Measurements from ENCODE around the gene TNS1. TPM values are rescaled to one million over a fixed set of nuclear protein-coding genes. Genes with fewer than 3 reads are reported as not detected.

Gene TNS1
- total RNA-seq, 1 donor from 2014 or later: 828 TPM

DNA sequence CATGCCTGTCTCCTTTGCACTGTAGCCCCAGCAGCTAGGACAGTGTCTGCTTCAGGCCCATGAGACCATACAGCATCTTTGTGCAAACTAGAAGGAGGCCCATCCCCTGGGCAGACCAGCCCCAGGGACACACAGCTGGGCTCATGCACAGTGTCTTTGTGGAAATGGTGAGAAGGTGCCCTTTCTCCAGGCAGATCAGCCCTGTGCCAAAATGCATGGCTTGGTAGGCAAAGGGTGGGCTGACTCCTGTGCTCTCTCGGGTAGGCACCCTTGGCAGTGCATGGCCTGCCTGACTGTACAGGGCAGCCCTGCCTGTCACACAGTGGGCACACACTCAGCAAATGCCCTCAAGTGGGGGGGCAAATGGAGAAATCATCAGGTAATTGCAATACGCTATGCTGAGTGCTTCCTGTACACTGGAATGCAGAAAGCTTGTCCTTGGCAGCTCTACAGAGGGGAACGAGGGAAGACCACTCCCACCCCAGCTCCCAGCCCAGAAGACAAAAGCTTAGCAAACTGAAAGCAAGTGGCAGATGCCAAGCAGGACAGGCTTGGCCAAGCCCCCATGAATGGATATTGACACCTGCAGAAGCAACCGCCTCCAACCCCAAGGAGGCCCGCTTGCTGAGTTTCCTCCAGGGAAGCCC lies 21.6 kb downstream of the TNS1 start:
- TF ChIP-seq, protein P1, sequence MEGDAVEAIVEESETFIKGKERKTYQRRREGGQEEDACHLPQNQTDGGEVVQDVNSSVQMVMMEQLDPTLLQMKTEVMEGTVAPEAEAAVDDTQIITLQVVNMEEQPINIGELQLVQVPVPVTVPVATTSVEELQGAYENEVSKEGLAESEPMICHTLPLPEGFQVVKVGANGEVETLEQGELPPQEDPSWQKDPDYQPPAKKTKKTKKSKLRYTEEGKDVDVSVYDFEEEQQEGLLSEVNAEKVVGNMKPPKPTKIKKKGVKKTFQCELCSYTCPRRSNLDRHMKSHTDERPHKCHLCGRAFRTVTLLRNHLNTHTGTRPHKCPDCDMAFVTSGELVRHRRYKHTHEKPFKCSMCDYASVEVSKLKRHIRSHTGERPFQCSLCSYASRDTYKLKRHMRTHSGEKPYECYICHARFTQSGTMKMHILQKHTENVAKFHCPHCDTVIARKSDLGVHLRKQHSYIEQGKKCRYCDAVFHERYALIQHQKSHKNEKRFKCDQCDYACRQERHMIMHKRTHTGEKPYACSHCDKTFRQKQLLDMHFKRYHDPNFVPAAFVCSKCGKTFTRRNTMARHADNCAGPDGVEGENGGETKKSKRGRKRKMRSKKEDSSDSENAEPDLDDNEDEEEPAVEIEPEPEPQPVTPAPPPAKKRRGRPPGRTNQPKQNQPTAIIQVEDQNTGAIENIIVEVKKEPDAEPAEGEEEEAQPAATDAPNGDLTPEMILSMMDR (IDR thresholded peaks at IDR 0.05; ENCODE audit: borderline replicate concordance): no peak
- H3K27ac ChIP-seq (replicated peaks): peak overlapping the region; percentile 85

DNA sequence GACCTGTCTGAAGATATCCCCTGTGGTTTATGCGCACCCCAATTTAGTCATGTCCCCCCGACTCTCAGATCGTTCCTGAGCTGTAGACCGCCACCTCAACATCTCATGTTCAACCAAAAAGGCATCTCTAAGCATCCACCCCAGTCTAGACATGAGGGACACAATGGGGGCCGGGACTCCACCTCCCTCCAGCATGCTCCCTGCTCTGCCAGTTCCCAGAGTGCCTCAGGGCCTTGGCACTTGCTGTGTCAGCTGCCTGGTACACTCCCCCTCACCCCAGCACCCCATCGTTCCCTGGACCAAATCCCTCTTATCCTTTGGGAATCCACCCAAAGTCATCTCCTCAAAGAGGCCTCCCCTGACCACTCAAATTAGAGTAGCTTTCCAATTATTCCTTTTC lies 22.2 kb downstream of the TNS1 start:
- Histone ChIP-seq H3K4me3 (no peak overlapping the region), H3K4me1 (peaks cover 94% of the 10 kb centered on the region), H3K36me3 (no peaks in the 10 kb centered on the region), H3K9me3 (replicated peaks) (no peaks in the 10 kb centered on the region), H3K27ac (replicated peaks) (peak overlapping the region; percentile 85), H3K27me3 (ENCODE audit: low read depth) (no peaks in the 10 kb centered on the region)
- DNase-seq: no peak
- intact Hi-C loops (cut with micrococcal nuclease): no loop called here
- TF ChIP-seq, protein P1 (IDR thresholded peaks at IDR 0.05; ENCODE audit: borderline replicate concordance): no peak

More for the DNA sequence above, 21.6 kb downstream of the TNS1 start:
- intact Hi-C loops (cut with micrococcal nuclease): no loop called here
- Histone ChIP-seq H3K4me1 (peaks cover 95% of the 10 kb centered on the region), H3K27me3 (ENCODE audit: low read depth) (no peaks in the 10 kb centered on the region), H3K4me3 (no peak overlapping the region), H3K9me3 (replicated peaks) (no peaks in the 10 kb centered on the region), H3K36me3 (no peaks in the 10 kb centered on the region)
- no peak for DNase-seq

DNA sequence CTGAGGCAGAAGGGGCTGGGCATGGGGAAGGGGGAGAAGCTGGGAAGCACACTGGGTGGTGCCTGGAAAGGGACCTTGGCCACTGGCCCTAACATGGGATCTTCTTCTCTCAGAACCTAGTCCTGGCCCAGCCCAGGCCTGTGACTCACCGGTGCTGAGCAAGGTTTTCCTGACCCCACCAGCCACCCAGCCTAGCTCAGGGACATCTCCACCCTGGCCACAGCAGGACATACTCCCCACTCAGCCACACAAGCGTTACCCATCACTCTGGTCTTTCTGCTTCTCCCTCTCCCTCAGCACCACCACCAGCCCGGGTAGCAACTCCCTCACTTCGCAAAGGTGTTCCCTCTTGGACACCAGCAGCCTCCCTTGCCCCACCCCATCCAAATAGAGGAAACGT lies 22.8 kb downstream of the TNS1 start:
- intact Hi-C loops (cut with micrococcal nuclease): no loop called here
- Histone ChIP-seq H3K36me3 (no peaks in the 10 kb centered on the region), H3K9me3 (replicated peaks) (no peaks in the 10 kb centered on the region), H3K4me1 (peaks cover 97% of the 10 kb centered on the region), H3K4me3 (peak overlapping the region; percentile 73), H3K27ac (replicated peaks) (peak overlapping the region; percentile 85), H3K27me3 (ENCODE audit: low read depth) (no peaks in the 10 kb centered on the region)
- no peak for DNase-seq
- TF ChIP-seq, protein P1 (IDR thresholded peaks at IDR 0.05; ENCODE audit: borderline replicate concordance): no peak

DNA sequence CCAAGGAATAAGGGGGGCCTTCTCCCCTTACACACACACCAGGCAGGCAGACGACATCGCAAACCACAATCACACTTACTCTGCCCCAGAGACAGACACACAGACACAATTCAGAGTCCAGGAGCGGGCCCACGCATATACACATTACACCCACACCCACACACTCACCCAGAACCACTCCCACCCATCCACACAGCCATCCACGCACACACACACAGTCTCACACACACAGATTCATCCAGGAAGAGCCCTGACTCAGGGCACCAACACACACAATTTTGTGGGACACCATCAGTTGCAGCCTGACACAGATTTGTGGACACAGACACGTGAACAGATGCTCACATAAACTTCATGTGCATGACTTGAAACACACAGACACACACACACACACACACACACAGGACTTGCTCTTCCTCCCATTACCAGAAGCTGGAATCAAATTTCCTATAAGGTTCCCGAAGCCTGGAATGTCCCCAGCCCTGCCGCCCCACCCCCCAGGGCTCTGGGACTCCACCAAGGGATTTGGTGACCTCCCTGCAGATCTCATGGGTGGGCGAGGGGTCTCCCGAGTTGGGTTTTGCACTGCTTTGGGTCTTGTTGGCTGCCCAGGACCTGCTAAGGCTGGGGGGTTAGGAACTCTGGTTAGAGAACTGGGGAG lies 23.5 kb downstream of the TNS1 start:
- H3K9me3 ChIP-seq (replicated peaks): no peaks in the 10 kb centered on the region
- DNase-seq: no peak
- peak overlapping the region; percentile 73 for H3K4me3 ChIP-seq
- TF ChIP-seq, protein P1 (IDR thresholded peaks at IDR 0.05; ENCODE audit: borderline replicate concordance): no peak
- no peaks in the 10 kb centered on the region for H3K27me3 ChIP-seq (ENCODE audit: low read depth)
- H3K27ac ChIP-seq (replicated peaks): peak overlapping the region; percentile 85
- H3K4me1 ChIP-seq: peaks cover 98% of the 10 kb centered on the region
- no peaks in the 10 kb centered on the region for H3K36me3 ChIP-seq
- intact Hi-C loops (cut with micrococcal nuclease): no loop called here

DNA sequence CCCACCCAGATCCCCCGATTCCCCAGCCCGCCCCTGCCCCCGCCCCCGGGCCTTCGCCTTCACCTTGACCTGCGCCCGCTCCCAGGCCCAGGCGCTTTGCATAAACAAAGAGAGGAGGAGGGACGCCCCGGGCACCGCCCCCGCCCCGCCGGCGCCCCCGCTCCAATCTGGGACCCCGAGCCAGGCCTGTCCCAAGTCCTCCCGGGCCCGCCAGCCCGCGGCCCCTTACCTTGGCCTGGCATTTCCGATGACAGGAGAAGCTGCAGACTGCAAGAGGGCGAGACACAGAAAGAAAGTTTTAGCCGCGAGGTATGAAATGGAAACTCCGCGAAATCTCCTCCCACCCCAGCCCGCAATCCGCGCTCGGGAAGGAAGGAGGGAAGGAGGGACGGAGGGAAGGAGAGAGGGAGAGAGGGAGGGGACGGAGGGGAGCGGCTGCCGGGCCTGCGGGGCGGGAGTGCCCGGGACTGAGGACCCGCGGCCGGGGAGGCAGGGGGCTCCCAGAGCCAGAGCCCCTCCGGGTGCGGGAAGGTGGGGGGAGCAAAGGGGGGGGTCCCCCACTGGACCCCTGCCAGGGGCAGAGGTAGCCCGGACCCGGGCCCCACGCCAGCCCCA lies 24.2 kb downstream of the TNS1 start:
- no peaks in the 10 kb centered on the region for H3K27me3 ChIP-seq (ENCODE audit: low read depth)
- H3K9me3 ChIP-seq (replicated peaks): no peaks in the 10 kb centered on the region
- intact Hi-C loops (cut with micrococcal nuclease): no loop called here
- H3K4me3 ChIP-seq: peak overlapping the region; percentile 73
- peak overlapping the region; percentile 85 for H3K27ac ChIP-seq (replicated peaks)
- H3K36me3 ChIP-seq: no peaks in the 10 kb centered on the region
- H3K4me1 ChIP-seq: peaks cover 98% of the 10 kb centered on the region
- DNase-seq: no peak
- TF ChIP-seq, protein P1 (IDR thresholded peaks at IDR 0.05; ENCODE audit: borderline replicate concordance): no peak
